SK-N-SH treated with all-trans-retinoic acid at 6 μM for 48 hours (cell line): Measurements from ENCODE around the gene IQGAP3.

Experiments
- ATAC-seq: fragments of 200-7000 bp; cut with Tn5 transposase; 3 replicates; pipeline ENCODE4 v1.9.1; 2020; ENCODE audit warnings: mild to moderate bottlenecking, moderate library complexity
- BACH2 ChIP-seq: fragments of 250-450 bp; sonication (Bioruptor Pico); IDR thresholded peaks from 2 replicates; pipeline ENCODE4 v1.9.0; 2021; ENCODE audit warnings: mild to moderate bottlenecking, borderline replicate concordance
- CSDC2 ChIP-seq: fragments of 250-450 bp; sonication (Bioruptor Pico); IDR thresholded peaks from 2 replicates; pipeline ENCODE4 v1.5.0; 2020; ENCODE audit warnings: mild to moderate bottlenecking, moderate library complexity
- ESRRG ChIP-seq: fragments of 250-450 bp; sonication (Bioruptor Pico); IDR thresholded peaks from 2 replicates; pipeline ENCODE4 v1.6.1; 2021; ENCODE audit warnings: mild to moderate bottlenecking
- ISL1 ChIP-seq: fragments of 250-450 bp; sonication (Bioruptor Pico); IDR thresholded peaks from 2 replicates; pipeline ENCODE4 v2.1.2; 2022; ENCODE audit warnings: mild to moderate bottlenecking, moderate library complexity
- OSR1 ChIP-seq: fragments of 250-450 bp; sonication (Bioruptor Pico); IDR thresholded peaks from 2 replicates; pipeline ENCODE4 v1.8.0; 2022; ENCODE audit warnings: moderate library complexity, mild to moderate bottlenecking, inconsistent platforms
- PPARA ChIP-seq: fragments of 250-450 bp; sonication (Bioruptor Pico); IDR thresholded peaks from 2 replicates; pipeline ENCODE4 v1.5.0; 2020; ENCODE audit warnings: mild to moderate bottlenecking, borderline replicate concordance
- RARB ChIP-seq: fragments of 250-450 bp; sonication (Bioruptor Pico); IDR thresholded peaks from 2 replicates; pipeline ENCODE4 v1.8.0; 2021; ENCODE audit warnings: mild to moderate bottlenecking, moderate library complexity
- SNAI2 ChIP-seq: fragments of 250-450 bp; sonication (Bioruptor Pico); IDR thresholded peaks from 2 replicates; pipeline ENCODE4 v1.5.0; 2020; ENCODE audit warnings: mild to moderate bottlenecking, moderate library complexity
- ZC3H10 ChIP-seq: fragments of 250-450 bp; sonication (Bioruptor Pico); IDR thresholded peaks from 2 replicates; pipeline ENCODE4 v1.5.1; 2021; ENCODE audit warnings: mild to moderate bottlenecking, moderate library complexity
- ZFP3 ChIP-seq: fragments of 250-450 bp; sonication (Bioruptor Pico); IDR thresholded peaks from 2 replicates; pipeline ENCODE4 v1.5.0; 2020; ENCODE audit warnings: mild to moderate bottlenecking, moderate library complexity
- ZFP30 ChIP-seq: fragments of 450-650 bp; formaldehyde crosslinking; IDR thresholded peaks from 2 replicates; pipeline ENCODE4 v1.5.0; 2022; ENCODE audit warnings: mild to moderate bottlenecking, moderate library complexity
- ZNF565 ChIP-seq: fragments of 450-650 bp; formaldehyde crosslinking; conservative IDR thresholded peaks from 2 replicates; pipeline ENCODE4 v1.5.0; 2020; ENCODE audit warnings: low read depth, mild to moderate bottlenecking, moderate library complexity
- ZNF8 ChIP-seq: fragments of 450-650 bp; formaldehyde crosslinking; IDR thresholded peaks from 2 replicates; pipeline ENCODE4 v1.5.0; 2020; ENCODE audit warnings: mild to moderate bottlenecking, moderate library complexity
- TF ChIP-seq, protein P1 (sequence below): fragments of 250-450 bp; sonication (Bioruptor Pico); IDR thresholded peaks from 2 replicates; pipeline ENCODE4 v1.8.0; 2020; ENCODE audit warnings: mild to moderate bottlenecking, moderate library complexity, borderline replicate concordance
- TF ChIP-seq, protein P2 (sequence below): fragments of 250-450 bp; sonication (Bioruptor Pico); IDR thresholded peaks from 2 replicates; pipeline ENCODE4 v1.5.0; 2020; ENCODE audit warnings: mild to moderate bottlenecking, moderate library complexity
- TF ChIP-seq, protein P3 (sequence below): fragments of 250-450 bp; sonication (Bioruptor Pico); IDR thresholded peaks from 2 replicates; pipeline ENCODE4 v1.5.1; 2021; ENCODE audit warnings: mild to moderate bottlenecking, moderate library complexity
- TF ChIP-seq, protein P4 (sequence below): fragments of 250-450 bp; sonication (Bioruptor Pico); IDR thresholded peaks from 2 replicates; pipeline ENCODE4 v1.5.1; 2020; ENCODE audit warnings: low read depth, mild to moderate bottlenecking, moderate library complexity

The IQGAP3 gene

DNA sequence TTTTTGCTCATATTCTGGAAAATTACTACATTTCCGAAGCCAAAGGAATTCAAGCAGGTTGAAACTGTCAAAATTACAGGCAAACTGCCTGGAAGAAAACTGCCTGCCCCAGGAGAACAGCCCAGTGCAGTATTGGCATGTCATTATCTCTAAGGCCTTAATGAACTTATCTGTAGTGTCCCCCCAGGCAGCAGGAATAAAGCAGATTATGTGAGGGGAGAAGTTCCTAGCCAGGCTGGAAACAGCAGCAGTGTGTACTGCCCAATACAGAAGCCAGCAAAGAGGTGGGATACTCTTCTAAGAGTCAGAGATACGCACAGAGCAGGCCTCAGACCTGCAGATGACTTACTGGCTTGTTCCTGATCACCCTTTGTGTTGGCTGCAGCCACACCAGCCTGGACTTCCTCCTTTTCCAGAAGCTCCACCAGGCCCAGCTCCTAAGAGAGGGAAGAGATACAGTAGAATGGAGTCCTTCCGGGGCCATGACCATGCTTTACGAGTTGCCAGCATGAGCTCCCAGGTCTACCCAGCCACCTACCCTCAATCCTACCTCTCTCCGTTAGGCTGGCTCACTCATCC lies 11.7 kb downstream of the IQGAP3 start:
- TF ChIP-seq SNAI2 (CRISPR knock-in tag) (no peak), ZNF8 (CRISPR knock-in tag) (no peak), OSR1 (no peak), ISL1 (CRISPR knock-in tag) (no peak), ZFP3 (CRISPR knock-in tag) (no peak), ZC3H10 (CRISPR knock-in tag) (no peak), PPARA (CRISPR knock-in tag) (no peak), RARB (CRISPR knock-in tag) (no peak), CSDC2 (no peak)
- no peak; the same call in 2 of the 3 replicates for ATAC-seq

DNA sequence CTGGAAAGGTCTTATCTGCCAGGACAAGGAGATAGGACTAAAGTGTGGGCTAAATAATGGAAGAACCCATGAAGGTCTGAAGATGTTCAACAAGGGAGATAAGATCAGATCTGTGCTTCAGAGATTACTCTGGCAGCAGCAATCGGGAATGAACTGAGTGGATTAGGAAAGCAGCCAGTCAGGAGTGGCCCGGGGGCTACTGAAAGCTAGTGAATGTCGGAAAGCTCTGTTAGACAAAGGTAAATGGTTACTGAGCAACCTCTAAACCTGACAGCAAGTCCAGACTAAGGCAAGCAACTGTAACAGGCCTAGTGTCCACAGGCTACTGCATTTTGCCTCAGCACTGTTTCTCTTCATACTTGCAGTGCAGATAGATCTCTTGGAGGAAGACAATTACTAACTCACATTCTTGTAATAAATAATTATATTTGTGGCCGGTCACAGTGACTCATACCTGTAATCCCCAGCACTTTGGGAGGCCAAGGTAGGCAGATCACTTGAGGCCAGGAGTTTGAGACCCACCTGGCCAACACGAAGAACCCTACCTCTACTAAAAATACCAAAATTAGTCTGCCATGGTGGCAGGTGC lies 12.5 kb downstream of the IQGAP3 start:
- no peak for TF ChIP-seq ISL1 (CRISPR knock-in tag)
- TF ChIP-seq, protein P1, sequence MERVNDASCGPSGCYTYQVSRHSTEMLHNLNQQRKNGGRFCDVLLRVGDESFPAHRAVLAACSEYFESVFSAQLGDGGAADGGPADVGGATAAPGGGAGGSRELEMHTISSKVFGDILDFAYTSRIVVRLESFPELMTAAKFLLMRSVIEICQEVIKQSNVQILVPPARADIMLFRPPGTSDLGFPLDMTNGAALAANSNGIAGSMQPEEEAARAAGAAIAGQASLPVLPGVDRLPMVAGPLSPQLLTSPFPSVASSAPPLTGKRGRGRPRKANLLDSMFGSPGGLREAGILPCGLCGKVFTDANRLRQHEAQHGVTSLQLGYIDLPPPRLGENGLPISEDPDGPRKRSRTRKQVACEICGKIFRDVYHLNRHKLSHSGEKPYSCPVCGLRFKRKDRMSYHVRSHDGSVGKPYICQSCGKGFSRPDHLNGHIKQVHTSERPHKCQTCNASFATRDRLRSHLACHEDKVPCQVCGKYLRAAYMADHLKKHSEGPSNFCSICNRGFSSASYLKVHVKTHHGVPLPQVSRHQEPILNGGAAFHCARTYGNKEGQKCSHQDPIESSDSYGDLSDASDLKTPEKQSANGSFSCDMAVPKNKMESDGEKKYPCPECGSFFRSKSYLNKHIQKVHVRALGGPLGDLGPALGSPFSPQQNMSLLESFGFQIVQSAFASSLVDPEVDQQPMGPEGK = no peak
- no peak for TF ChIP-seq BACH2
- no peak for TF ChIP-seq ESRRG
- TF ChIP-seq CSDC2 = no peak
- no peak for ATAC-seq

DNA sequence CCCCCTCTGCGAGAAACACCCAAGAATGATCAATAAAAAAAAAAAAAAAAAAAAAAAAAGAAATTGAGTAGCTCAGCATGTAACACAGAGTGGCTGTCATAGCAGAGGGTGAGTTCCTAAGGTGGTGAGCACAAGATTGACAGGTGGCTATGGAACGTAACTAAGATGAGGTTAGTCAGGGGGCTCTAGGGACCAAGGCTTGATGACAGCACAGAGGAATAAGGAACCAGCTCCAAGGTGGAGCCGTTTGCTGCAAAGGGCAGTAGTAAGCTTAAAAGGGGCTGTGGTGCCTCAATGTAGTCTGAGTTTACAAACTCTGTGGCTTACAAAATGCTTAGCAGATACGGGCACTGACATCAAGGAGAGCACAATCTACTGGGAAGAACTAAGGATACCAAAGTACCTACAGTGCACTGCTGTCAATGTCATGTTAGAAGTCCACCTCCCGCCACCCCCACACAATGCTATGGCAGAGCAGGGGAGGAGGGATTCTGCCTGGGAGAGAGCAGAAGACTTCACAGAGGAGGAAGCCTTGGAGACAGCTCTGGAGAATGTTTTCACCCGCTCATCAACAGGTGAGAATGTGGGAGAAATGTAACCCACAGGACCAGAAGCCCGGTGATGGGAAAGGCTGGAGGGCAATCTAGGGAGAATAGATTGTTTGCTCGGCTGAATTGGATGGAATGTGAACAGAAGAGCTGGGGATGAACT lies 13.1 kb downstream of the IQGAP3 start:
- no peak for ATAC-seq
- TF ChIP-seq ZFP3 (CRISPR knock-in tag) = no peak
- no peak for TF ChIP-seq ESRRG
- no peak for TF ChIP-seq RARB (CRISPR knock-in tag)
- TF ChIP-seq, protein P2, sequence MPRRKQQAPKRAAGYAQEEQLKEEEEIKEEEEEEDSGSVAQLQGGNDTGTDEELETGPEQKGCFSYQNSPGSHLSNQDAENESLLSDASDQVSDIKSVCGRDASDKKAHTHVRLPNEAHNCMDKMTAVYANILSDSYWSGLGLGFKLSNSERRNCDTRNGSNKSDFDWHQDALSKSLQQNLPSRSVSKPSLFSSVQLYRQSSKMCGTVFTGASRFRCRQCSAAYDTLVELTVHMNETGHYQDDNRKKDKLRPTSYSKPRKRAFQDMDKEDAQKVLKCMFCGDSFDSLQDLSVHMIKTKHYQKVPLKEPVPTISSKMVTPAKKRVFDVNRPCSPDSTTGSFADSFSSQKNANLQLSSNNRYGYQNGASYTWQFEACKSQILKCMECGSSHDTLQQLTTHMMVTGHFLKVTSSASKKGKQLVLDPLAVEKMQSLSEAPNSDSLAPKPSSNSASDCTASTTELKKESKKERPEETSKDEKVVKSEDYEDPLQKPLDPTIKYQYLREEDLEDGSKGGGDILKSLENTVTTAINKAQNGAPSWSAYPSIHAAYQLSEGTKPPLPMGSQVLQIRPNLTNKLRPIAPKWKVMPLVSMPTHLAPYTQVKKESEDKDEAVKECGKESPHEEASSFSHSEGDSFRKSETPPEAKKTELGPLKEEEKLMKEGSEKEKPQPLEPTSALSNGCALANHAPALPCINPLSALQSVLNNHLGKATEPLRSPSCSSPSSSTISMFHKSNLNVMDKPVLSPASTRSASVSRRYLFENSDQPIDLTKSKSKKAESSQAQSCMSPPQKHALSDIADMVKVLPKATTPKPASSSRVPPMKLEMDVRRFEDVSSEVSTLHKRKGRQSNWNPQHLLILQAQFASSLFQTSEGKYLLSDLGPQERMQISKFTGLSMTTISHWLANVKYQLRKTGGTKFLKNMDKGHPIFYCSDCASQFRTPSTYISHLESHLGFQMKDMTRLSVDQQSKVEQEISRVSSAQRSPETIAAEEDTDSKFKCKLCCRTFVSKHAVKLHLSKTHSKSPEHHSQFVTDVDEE (CRISPR knock-in tag) = no peak
- no peak for TF ChIP-seq ZNF565 (CRISPR knock-in tag)
- TF ChIP-seq ZFP30 = no peak
- TF ChIP-seq, protein P3, sequence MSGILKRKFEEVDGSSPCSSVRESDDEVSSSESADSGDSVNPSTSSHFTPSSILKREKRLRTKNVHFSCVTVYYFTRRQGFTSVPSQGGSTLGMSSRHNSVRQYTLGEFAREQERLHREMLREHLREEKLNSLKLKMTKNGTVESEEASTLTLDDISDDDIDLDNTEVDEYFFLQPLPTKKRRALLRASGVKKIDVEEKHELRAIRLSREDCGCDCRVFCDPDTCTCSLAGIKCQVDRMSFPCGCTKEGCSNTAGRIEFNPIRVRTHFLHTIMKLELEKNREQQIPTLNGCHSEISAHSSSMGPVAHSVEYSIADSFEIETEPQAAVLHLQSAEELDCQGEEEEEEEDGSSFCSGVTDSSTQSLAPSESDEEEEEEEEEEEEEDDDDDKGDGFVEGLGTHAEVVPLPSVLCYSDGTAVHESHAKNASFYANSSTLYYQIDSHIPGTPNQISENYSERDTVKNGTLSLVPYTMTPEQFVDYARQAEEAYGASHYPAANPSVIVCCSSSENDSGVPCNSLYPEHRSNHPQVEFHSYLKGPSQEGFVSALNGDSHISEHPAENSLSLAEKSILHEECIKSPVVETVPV = no peak
- TF ChIP-seq, protein P4, sequence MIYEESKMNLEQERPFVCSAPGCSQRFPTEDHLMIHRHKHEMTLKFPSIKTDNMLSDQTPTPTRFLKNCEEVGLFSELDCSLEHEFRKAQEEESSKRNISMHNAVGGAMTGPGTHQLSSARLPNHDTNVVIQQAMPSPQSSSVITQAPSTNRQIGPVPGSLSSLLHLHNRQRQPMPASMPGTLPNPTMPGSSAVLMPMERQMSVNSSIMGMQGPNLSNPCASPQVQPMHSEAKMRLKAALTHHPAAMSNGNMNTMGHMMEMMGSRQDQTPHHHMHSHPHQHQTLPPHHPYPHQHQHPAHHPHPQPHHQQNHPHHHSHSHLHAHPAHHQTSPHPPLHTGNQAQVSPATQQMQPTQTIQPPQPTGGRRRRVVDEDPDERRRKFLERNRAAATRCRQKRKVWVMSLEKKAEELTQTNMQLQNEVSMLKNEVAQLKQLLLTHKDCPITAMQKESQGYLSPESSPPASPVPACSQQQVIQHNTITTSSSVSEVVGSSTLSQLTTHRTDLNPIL (CRISPR knock-in tag) = no peak
- no peak for TF ChIP-seq PPARA (CRISPR knock-in tag)
- TF ChIP-seq OSR1 = no peak
- TF ChIP-seq, protein P1 = no peak
- TF ChIP-seq ZC3H10 (CRISPR knock-in tag) = no peak

DNA sequence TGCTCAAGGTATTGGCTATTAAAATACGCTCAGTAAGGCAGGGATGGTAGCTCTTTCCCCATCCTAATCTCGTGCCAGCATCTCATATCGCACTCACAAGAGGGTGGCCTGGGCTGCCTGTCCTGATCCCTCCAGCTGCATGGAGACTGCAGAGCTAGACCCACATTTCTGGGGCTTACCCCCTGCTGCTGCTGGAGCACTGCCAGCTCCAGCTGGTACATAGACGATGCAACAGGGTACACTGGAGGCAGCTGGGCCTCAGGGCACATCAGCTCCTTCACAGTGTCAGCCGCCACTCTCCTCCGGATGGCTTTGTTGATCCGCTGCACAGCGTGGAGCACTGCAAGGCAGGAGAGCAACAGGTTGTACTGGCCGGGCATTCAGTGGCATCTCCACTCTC lies 16.0 kb downstream of the IQGAP3 start:
- no peak for TF ChIP-seq ZC3H10 (CRISPR knock-in tag)

More for the DNA sequence above, 16.0 kb downstream of the IQGAP3 start:
- ATAC-seq = no peak
